HG03045 (cell line): ENCODE results near the gene CHST1.

Experiments
- ATAC-seq: cut with Tn5 transposase; IDR thresholded peaks from one replicate; pipeline ENCODE4 v1.9.1; 2021; ENCODE audit warnings: mild to moderate bottlenecking, moderate library complexity; ENCODE audit not compliant: unreplicated experiment

Gene CHST1

DNA sequence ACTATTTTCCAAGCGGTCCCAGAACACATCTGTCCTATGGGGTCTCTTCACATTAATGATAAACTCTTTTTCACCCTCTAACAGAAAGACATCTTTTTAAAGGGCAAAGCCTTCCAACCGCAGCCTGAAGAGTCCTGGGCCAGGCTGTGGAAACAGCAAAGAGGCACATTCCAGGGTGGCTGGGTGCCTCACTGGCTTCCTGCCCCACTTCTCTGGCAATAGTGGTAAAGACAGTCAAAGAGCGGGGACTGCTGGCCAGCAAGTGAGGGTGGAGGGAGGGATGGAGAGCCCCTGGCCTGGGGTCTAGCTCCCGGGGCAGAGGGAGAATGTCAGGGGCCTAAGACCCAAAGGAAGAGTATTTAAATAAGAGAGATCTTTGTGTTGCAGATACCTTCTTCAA is 10.2 kb upstream of the CHST1 start:
- ATAC-seq, result no peak

DNA sequence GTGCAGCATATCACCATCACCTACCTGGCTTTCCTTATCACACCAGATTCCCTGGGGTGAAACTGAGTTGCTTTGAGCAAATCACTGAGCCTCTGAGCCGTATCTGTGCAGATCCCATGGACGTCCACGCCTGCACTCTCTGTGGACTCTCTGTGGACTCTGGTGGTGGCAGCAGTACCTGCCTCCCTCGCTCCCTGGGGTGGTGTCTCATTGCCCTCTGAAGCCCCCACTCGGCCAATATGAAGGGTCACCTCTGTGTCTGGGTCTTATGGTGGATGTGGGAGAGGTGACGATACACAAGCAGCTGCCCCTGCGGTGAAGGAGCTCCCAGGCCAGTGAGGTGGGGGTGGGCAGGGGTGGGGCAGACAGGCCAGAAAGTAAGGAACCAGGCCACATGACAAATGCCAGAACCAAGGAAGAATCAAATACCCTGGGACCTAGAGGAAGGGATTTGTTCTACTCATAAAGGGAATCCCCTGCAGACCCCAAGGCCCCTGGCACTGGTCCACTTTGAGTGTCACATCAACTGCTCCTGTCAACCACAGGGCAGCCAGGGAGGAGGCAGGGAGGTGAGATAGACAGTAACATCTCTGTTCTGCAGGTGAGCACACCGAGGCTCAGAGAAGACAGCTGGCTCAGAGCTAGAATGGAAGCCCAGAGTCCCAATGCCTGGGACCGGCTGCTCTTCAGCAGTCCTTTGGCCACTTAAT is 9.2 kb upstream of the CHST1 start:
- ATAC-seq, result no peak

DNA sequence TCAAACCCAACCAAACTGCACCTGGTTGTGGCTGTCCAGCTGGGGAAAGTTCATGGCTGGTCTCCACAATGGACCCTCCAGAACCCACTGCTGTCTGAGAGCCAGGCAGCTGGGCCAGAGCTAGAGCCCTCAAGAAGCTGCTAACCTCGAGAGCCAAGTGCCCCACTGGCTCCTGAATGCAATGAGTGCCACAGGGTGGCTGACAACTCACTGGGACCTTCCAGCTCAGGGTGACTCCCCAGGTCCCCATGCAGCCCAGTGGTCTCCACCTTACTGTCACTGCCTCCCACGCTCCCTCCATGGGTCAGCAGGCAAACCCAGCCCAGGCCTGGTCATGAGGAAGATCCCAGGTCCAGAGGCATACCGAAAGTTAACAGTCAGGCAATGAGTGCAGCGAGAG is 8.0 kb upstream of the CHST1 start:
- no peak for ATAC-seq

DNA sequence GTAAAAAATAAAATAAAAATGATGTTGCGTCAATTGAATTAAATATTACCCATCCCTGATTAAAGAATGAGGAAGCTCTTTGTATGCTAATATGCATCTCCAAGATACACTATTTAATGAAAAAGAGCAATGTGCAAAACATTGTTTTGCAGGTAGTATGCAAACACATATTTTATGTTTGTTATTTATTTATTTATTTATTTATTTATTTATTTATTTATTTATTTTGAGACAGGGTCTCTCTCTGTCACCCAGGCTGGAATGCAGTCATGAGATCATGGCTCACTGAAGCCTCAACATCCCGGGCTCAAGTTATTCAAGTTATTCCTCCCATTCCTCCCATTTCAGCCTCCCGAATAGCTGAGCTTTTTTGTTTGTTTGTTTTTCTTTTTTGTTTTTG is 7.2 kb upstream of the CHST1 start:
- ATAC-seq, result no peak

DNA sequence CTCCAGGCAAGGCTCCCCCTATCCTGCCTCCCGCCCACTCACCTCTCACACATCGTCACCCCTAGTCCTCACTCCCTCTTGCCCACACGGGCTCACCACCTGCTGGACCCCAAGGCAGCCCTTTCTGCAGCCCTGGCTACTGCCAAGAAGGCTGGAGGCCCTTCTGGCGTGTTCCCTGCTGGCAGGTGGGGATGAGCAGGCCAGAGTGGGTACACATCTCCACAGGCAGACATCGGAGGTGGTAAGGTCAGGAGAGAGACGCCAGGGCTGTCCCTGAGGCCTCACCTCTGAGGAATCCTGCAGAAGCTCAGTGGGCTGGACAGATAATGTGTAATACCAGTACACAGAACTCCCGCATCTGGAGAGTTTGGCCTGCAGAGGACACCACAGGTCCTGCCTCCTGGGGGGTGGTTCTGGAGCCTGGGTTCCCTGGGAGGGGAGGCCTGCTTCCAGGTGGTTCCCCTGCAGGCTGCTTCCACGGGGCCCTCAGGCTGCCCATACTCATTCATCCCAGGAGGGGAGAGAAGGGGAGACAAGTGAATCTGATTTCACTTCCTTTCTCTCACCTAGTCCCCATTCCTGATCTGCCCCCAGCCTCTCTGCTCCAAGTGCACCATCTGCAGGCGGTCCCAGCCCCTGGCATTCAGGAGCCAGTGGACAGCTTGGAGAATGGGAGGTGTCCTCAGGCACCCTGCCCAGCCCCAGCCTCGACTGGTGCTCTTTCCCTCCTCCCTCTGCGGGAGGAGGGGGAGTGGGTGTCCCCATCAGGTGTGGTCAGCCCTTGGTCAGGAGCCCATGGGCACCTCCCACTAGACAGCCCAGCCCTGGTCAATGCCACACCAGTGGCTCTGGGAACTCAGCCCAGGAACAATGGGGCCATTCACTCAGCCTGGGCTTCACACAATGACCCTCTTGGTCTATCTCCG is 6.1 kb upstream of the CHST1 start:
- no peak for ATAC-seq

DNA sequence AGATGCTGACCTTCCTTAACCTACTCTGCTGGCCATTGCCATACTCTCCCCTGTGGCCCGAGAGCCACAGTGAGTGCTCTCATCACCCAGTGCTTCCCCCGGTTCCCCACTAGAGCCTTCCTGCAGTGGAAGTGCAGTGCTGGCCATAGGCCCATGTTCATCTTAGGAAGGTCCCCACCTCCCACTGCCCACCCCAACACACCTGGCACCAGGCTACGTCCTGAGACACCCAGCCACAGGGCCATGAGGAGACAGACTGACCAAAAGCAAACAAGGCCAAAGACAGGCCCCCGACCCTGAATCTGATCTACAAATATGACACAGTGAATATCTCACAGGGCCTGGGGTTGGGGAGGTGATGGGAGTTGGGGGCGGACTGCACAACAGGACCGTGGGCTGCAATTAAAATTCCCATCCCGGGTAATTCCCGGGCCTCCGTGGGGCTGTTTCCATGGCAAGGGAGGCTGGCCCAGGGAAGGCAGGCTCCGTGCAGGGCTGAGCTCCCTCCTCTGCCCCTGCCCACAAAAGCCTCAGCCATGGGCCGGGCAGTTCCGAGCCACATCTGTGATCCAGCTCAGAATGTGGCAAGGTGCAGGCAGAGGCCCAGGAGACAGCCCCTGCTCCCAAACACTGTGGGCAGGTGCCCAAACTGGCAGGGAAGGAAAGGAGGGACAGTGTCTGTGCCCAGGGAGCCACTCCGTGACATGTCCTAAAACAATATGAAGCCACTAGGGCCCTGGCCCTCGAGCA is 5.1 kb upstream of the CHST1 start:
- ATAC-seq, result no peak

DNA sequence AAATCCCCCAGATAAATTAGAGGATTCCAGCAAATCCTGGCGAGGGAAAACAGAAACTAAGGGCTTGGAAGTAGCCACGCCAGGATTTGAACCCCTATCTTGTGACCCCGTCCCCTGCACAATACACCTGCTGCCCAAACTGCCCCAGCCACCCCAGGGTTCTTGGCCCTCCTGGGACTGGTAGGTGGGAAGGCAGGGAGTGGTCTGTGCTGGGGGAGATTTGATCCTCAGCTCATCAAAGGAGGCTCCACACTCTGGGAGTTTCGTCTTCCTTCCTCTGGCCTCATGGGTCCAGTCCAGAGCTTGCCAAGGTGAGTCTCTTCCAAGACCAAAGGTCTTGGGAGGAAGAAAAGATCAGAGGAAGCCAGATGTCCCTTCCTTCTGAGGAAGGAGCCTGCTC is 4.5 kb upstream of the CHST1 start:
- ATAC-seq, result no peak

DNA sequence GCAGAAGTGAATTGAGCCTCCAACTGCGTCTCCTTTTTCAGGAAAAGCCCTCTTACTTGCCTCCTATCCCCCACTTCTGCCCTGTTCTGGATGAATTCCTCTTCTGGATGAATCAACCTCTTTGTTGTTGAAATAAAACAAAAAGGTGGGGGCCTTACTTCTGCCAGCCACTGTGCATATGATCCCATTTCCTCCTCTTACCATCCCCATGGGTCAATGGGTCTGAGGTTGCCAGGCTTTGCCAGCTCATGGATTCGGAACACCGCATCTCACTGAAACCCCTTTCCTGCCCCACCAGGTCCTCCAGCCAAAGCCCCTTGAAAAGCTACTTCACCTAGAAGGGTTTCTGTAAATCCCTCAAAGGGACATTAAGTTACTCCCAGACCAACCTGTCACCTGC is 3.7 kb upstream of the CHST1 start:
- ATAC-seq, result no peak

DNA sequence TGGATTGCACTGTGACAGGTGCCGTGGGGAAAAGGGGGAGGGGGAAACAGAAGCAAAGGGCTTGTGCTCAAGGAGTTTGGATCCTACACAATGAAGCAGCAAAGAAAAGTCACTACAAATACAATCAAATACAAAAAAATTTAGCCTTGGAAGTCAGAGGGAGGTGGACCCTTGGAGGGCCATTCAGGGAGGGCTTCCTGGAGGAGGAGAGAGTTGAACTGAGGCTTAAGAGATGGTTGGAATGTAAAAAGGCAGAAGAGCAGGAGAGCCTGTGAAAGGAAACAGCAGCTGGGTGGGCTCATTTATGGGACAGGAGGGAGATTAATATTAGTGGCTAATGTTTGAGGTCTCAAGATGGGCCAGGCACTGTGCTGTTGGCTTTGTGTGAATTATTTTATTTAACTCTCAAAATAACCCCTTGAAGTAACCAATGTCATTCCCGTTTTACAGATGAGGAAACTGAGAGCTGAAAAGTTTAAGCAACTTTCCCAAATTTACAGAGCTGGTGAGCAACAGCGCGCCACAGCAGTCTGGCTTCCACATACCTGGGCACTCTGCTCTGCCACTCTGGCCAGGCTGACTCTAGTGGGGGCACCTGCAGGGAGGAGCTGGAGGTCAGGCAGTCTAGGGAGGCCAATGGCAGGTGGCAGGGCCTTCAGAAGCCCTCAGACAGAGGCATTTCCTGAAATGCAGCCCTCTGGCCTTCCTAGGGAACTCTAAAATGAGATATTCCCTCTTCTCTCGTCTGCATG is 2.7 kb upstream of the CHST1 start:
- no peak for ATAC-seq

DNA sequence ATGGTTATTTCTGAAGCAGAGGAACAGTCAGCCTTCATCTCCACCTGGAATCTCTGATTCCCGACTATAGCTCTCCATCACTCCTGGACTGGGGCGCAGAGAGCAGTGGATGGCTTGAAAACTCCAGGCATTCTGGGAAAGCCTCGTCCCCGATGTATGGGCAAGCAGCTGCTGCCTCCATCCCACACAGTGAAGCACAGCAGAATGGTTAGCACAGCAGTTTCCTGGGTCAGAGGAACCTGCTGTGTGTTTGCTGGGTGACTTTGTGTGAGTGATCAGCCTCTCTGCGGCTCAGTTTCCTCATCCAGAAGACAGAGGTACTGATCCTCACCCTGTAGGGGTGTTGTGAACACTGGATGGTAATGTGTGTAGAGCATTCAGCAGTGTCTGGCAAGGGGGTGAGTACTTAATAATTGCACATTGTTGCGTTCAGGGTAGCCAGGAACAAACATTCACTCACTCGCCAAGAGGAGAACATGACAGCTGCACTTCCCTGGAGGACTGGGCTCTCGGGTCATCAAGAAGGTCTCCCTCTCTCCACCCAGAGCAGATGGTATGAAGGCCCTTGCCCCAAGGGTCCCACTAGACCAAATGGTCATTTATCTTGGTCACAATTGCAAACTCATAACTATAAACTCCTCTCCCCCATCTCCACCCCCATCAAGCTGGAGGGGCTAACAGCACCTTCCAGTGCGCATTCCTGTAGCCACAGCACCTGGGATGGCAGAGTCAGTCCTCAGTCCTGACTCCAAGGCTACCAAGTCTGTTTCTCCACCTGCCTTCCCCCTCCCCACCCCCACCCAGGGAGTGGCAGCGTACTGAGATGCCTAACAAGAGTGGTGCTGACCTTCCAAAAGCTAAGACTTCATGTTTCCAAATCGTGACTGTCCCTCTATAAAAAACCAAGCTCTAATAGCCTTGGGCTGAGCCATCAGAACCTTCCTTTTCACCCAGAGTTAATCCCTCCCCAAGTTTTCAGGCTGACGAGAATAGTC is 1.5 kb upstream of the CHST1 start:
- no peak for ATAC-seq

DNA sequence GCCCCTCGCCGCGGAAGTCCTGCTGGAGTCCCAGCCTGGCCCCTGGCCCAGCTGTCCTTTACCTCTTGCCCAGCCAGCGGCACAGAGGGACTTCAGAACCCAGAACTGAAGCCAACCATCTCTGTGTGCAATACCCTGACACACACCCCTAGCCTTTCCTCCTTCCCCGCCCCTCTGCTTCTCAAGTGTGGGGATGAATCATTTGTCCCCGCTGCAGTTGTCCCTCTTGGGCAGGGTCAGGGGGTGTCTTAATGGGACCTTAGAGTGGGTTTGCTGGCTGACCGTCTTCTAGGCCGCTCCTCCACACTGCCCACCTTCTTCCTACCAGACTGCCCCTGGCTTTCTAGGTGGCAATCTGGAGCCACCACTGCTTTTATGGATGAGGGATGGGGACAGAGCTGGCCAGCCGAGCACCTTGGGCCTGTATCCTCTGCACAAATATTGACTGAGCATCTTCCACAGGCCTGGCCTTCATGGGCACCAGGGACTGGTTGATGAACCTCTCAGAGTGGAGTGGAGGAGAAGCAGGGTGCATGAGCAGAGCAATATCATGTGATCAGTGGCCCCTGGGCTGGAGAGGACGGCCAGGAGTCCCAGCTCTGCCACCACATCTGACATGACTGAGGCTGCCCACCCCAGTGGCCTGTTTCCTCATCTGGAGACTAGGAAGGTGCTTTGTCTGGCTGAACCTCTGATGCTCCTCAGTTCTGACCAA is 668 bp upstream of the CHST1 start:
- ATAC-seq, result no peak

DNA sequence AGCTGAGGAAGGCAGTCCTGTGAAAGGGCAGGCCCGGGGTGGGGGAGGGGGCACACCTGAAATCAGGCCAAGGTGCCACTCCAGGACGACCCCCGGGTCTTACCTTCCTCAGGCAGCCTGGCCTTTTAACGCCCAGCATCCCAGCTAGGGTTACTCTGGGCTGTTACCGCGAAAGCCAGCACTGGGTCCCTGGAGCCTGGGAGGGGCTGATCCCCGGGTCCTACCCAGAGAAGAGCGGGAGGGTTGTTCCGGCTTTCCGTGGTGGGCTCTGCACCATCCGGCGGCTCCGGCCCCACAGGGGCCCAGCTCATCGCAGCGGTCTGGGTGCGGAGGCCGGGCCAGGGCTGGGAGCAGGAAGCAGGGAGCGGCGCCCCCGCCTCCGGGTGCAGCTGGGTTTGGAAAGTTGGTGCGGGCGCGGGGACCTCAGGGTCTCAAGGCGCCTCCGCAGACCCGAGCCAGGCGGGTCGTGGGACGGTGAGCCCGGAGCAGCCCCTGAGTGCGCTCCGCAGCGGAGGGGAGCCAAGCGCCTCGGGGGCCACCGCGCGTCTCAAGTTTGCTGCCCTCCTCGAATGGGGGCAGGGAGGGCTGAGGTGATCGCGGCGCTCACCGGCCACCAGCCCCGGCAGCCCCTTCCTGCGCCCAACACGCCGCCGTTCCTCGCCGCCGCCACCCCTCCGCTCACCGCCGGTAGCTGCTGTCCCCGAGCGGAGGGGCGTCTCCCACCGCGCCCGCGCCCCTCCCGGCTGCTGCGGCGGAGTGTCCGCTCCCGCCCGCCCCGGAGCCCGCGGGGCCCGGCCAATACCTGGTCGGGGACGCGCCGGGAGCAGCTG is 831 bp downstream of the CHST1 start:
- no peak for ATAC-seq

DNA sequence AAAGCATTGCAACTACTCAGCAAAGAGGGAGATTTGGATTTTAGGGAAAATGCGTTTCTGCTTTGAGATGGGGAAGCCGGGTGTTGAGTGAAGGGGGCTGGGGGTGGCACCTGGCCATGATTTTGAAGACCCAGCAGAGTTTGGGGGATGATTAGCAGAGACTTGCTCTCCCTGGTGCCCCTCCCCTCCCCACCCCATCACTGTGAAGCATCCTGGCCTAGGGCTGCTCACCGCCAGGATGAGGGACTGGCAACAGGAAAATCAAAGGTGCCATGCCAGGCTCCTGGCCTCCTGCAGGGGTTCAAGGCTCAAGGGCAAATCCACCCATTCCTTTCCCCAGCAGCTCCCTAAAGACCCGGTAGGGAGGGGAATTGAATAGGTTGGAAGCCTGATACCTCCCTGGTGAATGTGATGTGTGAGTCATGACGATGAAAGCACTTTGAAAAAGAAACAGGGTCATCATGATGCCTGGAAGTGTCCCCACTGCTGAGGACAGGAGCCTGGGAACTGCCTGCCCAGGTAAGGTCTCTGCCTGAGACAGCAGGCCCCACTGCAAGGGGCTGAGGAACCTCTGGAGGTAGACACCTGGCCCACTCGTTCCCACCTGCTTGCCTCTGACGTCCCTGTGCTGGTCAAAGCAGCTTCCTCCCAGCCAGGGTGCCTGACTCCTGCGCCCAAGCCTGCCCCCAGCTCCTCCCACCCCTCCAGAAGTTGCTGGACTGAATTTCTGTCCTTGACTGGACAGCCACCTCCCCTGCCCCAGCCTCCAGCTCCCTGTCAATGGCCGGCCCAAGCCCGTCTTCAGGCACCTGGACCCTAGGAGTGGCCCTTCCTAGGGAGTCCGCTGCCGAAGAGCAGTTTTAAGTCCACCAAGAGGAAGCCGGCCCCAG is 1.7 kb downstream of the CHST1 start:
- no peak for ATAC-seq

DNA sequence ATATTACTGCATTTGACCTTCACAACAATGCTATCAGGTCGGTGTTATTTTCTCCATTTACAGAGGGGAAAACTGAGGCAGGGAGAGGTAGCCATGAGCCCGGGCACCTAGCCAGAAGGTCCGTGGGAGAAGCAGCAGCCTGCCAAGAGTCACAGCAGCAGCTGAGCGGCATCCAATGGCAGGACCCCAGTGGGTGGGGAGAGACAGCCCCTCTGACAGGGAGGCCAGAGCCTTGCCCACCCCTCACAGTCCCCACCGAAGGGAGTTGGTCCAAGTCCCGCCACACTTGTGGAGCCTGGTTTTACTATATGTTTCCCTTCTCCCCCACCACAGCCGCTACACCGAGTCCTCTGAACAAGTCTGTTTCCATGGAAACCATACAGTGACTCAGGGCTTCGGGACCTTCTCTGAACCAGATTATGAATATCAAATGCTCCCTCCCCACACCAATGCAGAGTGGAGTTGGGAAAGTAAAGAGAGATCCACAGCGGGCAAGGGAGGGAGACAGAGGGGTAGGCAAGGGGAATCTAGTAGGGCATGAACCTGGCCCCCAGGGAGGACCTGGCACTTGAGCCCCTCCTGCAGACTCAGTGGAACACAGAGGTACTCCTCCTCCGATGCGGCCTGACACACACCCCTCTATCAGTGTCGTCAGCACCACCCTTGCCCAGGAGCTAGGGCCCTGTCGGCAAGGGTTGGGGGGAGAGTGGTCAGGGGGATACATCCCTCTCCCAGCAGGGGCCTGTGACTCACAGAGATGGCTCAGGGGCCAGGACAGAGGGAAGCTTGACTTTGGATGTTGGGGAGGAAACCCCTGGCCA is 2.5 kb downstream of the CHST1 start:
- no peak for ATAC-seq

DNA sequence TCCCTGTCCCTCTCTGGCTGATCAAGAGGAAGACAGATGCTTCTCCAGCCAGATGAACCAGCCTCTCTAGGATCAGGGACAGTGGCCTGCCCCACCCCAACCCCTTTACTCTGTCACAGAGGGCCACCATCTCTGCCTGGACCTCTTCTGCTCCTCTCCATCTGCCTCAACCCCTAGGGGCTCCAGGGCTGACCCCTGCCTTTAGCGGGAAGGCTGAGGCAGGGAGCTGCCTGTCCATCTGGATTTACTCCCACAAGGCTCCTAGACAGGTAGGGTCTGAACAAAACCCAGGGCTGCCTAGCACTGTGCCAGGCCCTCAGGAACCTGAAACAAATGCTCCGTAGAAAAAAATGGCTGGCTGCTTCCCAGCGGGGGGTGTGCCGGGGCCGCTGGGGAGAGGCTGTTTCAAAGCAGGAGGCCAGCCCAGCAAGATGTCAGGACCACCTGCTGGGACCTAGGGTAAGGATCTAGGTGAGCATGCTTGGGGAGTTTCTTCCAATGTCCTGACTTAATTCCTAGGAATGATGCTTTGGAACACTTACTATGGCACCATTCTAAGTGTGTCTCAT is 3.2 kb downstream of the CHST1 start:
- ATAC-seq, result no peak

DNA sequence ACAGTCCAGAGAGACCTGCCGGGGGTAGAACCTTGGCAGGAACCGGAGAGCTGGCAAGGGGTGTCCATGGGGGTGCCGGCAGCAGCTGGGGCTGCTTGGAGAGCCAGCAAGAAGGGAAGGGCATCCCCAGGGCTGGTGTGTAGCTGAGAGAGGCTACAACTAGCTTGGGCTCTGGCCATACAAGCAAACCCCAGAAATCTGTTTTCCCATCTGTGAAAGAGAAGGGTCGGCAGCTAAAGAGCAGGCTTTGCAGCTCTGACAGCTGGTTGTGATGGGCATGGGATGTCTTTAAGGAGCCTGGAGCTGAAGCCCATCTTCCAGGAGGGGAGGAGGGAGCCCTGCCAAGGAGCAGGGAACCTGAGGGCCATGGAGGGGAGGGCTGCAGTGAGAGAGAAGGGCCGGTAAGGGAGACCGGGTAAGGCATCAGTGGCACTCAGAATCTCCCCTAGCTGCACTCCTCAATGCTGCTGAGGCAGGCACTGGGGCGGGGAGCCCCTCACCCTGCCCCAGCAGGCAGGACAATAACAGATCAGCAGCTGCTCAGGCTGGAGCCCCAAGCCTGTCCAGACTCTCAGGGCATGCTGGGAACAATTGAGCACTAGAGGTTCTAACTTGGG is 3.9 kb downstream of the CHST1 start:
- ATAC-seq, result no peak
